Endodermal cell (in vitro differentiated cells): Measurements from ENCODE around the gene CRACDL. TPM values are rescaled to one million over a fixed set of nuclear protein-coding genes. Genes with fewer than 3 reads are reported as not detected.

Experiments used
- DNase-seq: peaks from one replicate; pipeline ENCODE4 v3.0.0-alpha.2; 2017
- H3K27ac ChIP-seq: 2 replicates; pipeline ENCODE4 v1.5.1; 2013; ENCODE audit warnings: mild to moderate bottlenecking, low read depth, low read length, moderate library complexity
- H3K27me3 ChIP-seq: 2 replicates; pipeline ENCODE4 v1.6.1; 2013; ENCODE audit warnings: mild to moderate bottlenecking, low read length, moderate library complexity; ENCODE audit not compliant: insufficient read depth, control insufficient read depth, poor library complexity, severe bottlenecking
- H3K36me3 ChIP-seq: 2 replicates; pipeline ENCODE4 v1.7.0; 2013; ENCODE audit warnings: mild to moderate bottlenecking, low read length, moderate library complexity; ENCODE audit not compliant: control insufficient read depth, insufficient read depth
- H3K4me1 ChIP-seq: one replicate; pipeline ENCODE4 v1.7.0; 2013; ENCODE audit warnings: low read length; ENCODE audit not compliant: control insufficient read depth, insufficient read depth
- H3K4me3 ChIP-seq: 2 replicates; pipeline ENCODE4 v1.5.1; 2013; ENCODE audit warnings: mild to moderate bottlenecking, low read length, moderate library complexity
- H3K9ac ChIP-seq: 2 replicates; pipeline ENCODE4 v1.6.1; 2013; ENCODE audit warnings: mild to moderate bottlenecking, low read length, moderate library complexity; ENCODE audit not compliant: poor library complexity, severe bottlenecking; ENCODE audit errors: extremely low read depth
- H3K9me3 ChIP-seq: 2 replicates; pipeline ENCODE4 v1.6.1; 2013; ENCODE audit warnings: mild to moderate bottlenecking, low read length, moderate library complexity; ENCODE audit not compliant: control insufficient read depth
- H3K27ac Mint-ChIP-seq: 2 replicates; pipeline ENCODE4 v1.8.0; 2020; ENCODE audit warnings: mixed read lengths
- H3K27me3 Mint-ChIP-seq: 2 replicates; pipeline ENCODE4 v1.8.0; 2021; ENCODE audit warnings: mild to moderate bottlenecking, mixed read lengths; ENCODE audit not compliant: insufficient read depth
- H3K36me3 Mint-ChIP-seq: 2 replicates; pipeline ENCODE4 v1.8.0; 2020; ENCODE audit warnings: low read depth, mixed read lengths
- H3K4me1 Mint-ChIP-seq: 2 replicates; pipeline ENCODE4 v1.8.0; 2020; ENCODE audit warnings: mixed read lengths
- H3K4me3 Mint-ChIP-seq: 2 replicates; pipeline ENCODE4 v1.8.0; 2020; ENCODE audit warnings: mild to moderate bottlenecking, moderate library complexity, mixed read lengths
- H3K9me3 Mint-ChIP-seq: 2 replicates; pipeline ENCODE4 v1.8.0; 2020; ENCODE audit warnings: mild to moderate bottlenecking, mixed read lengths
- CTCF ChIP-seq: fragments of 200-600 bp; sonication (generic); conservative IDR thresholded peaks from 2 replicates; pipeline ENCODE4 v1.5.0; 2021; ENCODE audit warnings: antibody characterized with exemption, mild to moderate bottlenecking
- WGBS, 2 experiments: methylation state at CpG; one replicate each; pipeline versions ENCODE4 v1.1.5 to v1.1.7; 2013; ENCODE audit warnings: missing lambda C conversion rate in 2 of 2, mixed read lengths in 1 of 2; ENCODE audit not compliant: insufficient coverage in 1 of 2, insufficient read length in 1 of 2; 5-methylcytosine and 5-hydroxymethylcytosine counted together
- total RNA-seq, 2 donors: library from RNA; stranded (reverse); fragmentation: NEBNext Ultra II Directional in 1 of 2; extraction: Animal tissue kit (Norgen Biotek cat#: 25700) in 1 of 2; gene quantifications; 2 replicates in 1 of 2; 3 replicates in 1 of 2; pipeline ENCODE4 v1.2.1, GENCODE V29; 2021

Gene CRACDL
- total RNA-seq, 2 donors from 2014 or later: 0.26 to 0.31 TPM

GRCh38 chr2:98806236-98806697, 129.8 kb downstream of the CRACDL start:
- Mint-ChIP-seq H3K27ac (no peak overlapping the region), H3K36me3 (no peaks in the 10 kb centered on the region), H3K27me3 (peaks cover 7% of the 10 kb centered on the region), H3K9me3 (no peaks in the 10 kb centered on the region), H3K4me3 (no peak overlapping the region), H3K4me1 (peaks cover 7% of the 10 kb centered on the region)
- Histone ChIP-seq H3K9me3 (no peaks in the 10 kb centered on the region), H3K27ac (no peak overlapping the region), H3K4me3 (no peak overlapping the region), H3K4me1 (no peaks in the 10 kb centered on the region), H3K36me3 (no peaks in the 10 kb centered on the region), H3K27me3 (no peaks in the 10 kb centered on the region), H3K9ac (no peak overlapping the region)
- WGBS, 2 experiments: 93 to 100% methylated on average over 2 to 7 of the region's 7 CpGs
- no peak for TF ChIP-seq CTCF
- no peak for DNase-seq

GRCh38 chr2:98805412-98806171, 130.4 kb downstream of the CRACDL start:
- Mint-ChIP-seq H3K4me1 (peaks cover 7% of the 10 kb centered on the region), H3K4me3 (no peak overlapping the region), H3K9me3 (no peaks in the 10 kb centered on the region), H3K27ac (no peak overlapping the region), H3K27me3 (peaks cover 9% of the 10 kb centered on the region), H3K36me3 (no peaks in the 10 kb centered on the region)
- Histone ChIP-seq H3K4me1 (no peaks in the 10 kb centered on the region), H3K4me3 (no peak overlapping the region), H3K9ac (no peak overlapping the region), H3K27me3 (peaks cover 3% of the 10 kb centered on the region), H3K9me3 (no peaks in the 10 kb centered on the region), H3K36me3 (no peaks in the 10 kb centered on the region), H3K27ac (no peak overlapping the region)
- WGBS, 2 experiments: 81 to 82% methylated on average over 6 to 12 of the region's 12 CpGs
- TF ChIP-seq CTCF: no peak
- DNase-seq: peak; percentile 68

- TF ChIP-seq CTCF: no peak
Observed at GRCh38 chr2:98804736-98805135, 131.3 kb downstream of the CRACDL start.

More at GRCh38 chr2:98804736-98805135, 131.3 kb downstream of the CRACDL start:
- Histone ChIP-seq H3K9me3 (no peaks in the 10 kb centered on the region), H3K27ac (no peak overlapping the region), H3K27me3 (peaks cover 6% of the 10 kb centered on the region), H3K4me3 (no peak overlapping the region), H3K9ac (no peak overlapping the region), H3K4me1 (no peaks in the 10 kb centered on the region), H3K36me3 (no peaks in the 10 kb centered on the region)
- Mint-ChIP-seq H3K4me1 (peaks cover 7% of the 10 kb centered on the region), H3K36me3 (no peaks in the 10 kb centered on the region), H3K9me3 (no peaks in the 10 kb centered on the region), H3K27ac (no peak overlapping the region), H3K4me3 (no peak overlapping the region), H3K27me3 (peaks cover 12% of the 10 kb centered on the region)
- no peak for DNase-seq
- 98 to 100% methylated on average over 1 to 3 of the region's 3 CpGs for WGBS, 2 experiments
